Ovary (tissue), 3 donors: ENCODE data around the gene ETV5.

Source experiments
- EP300 ChIP-seq: sonication (generic); formaldehyde crosslinking; IDR thresholded peaks from one replicate; pipeline ENCODE4 v1.6.1; 2017; ENCODE audit warnings: antibody characterized with exemption
- POLR2A ChIP-seq: fragments of 450-650 bp; IDR thresholded peaks from one replicate; pipeline ENCODE4 v1.6.1; 2017; ENCODE audit warnings: antibody characterized with exemption, mild to moderate bottlenecking, moderate library complexity
- TF ChIP-seq, protein P1 (sequence below), 3 donors: fragments of 450-650 bp in 2 of 3; fragments of 200-600 bp in 1 of 3; IDR thresholded peaks; one replicate each; pipeline versions ENCODE4 v1.5.1 to v1.8.0; 2016 to 2022; ENCODE audit warnings: antibody characterized with exemption in 3 of 3, mild to moderate bottlenecking in 1 of 3
- donor health status: DM: no; HTN: no; CAD: no.

GRCh38 chr3:186137051-186137685 lies 28.3 kb upstream of the ETV5 start:
- TF ChIP-seq, protein P1, sequence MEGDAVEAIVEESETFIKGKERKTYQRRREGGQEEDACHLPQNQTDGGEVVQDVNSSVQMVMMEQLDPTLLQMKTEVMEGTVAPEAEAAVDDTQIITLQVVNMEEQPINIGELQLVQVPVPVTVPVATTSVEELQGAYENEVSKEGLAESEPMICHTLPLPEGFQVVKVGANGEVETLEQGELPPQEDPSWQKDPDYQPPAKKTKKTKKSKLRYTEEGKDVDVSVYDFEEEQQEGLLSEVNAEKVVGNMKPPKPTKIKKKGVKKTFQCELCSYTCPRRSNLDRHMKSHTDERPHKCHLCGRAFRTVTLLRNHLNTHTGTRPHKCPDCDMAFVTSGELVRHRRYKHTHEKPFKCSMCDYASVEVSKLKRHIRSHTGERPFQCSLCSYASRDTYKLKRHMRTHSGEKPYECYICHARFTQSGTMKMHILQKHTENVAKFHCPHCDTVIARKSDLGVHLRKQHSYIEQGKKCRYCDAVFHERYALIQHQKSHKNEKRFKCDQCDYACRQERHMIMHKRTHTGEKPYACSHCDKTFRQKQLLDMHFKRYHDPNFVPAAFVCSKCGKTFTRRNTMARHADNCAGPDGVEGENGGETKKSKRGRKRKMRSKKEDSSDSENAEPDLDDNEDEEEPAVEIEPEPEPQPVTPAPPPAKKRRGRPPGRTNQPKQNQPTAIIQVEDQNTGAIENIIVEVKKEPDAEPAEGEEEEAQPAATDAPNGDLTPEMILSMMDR (IDR thresholded peaks at IDR 0.05) = no peak
- no peak for TF ChIP-seq POLR2A
- no peak for TF ChIP-seq EP300
